NCI-H128 (cell line): Measurements from ENCODE around the gene TMEM213.

Experiments
- DNase-seq: peaks from one replicate; lab custom pipeline; 2025; ENCODE audit not compliant: unreplicated experiment; lab: John Stamatoyannopoulos, UW

The TMEM213 gene

DNA sequence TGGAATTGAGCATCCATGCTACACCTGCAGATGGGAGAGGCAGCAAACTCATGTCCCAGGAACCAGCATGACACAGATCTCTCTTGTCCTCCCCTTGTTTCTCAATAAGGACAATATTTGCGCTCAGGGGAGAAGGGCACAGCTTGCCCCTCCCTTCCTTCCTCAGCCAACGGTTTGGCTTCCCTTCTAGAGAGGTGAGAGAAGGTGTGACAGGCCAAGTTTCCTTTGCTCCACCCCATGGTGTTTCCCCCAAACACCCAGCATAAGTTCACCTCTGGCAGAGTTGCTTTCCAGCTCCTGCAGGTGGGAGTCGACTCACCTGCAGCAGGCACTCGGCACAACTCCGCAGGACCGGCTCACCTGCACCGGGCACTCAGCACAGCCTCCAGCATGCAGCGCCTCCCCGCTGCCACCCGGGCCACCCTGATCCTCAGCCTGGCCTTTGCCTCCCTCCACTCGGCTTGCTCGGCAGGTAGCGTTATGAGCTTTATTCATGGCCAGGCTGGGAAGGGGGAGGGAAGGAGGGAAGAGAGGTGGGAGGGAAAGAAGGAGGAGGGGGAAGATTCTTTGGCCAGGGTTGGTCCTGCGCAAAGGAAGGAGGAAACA is at the start of gene TMEM213, which contains the start of gene ATP6V0A4:
Gene TMEM213 (plus strand): TSS at position 280 of the 606 bp plus-strand sequence. CDS start 111 bp downstream, at position 391.
Gene ATP6V0A4 (minus strand): TSS at position 482 of the 606 bp plus-strand sequence. CDS start 26,949 bp downstream, outside the sequence.
- DNase-seq = no peak

DNA sequence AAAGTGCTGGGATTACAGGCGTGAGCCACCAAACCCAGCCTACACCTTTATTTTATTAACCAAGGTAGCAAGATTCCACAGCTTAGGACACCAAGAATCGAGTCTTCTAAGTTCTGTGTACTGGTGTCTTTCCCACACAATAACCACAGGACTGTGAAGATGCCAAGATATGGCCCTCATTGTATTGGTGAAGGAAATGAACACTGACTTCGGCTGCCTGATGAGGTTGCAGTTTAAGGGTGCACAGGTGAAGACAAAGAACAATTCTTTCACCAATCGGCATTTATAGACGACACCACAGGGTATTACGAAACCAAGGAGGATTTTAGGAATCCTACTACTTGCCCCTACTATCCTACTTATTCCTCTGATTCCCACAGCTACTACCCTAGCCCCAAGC is 49.1 kb upstream of the TMEM213 start:
- no peak for DNase-seq

DNA sequence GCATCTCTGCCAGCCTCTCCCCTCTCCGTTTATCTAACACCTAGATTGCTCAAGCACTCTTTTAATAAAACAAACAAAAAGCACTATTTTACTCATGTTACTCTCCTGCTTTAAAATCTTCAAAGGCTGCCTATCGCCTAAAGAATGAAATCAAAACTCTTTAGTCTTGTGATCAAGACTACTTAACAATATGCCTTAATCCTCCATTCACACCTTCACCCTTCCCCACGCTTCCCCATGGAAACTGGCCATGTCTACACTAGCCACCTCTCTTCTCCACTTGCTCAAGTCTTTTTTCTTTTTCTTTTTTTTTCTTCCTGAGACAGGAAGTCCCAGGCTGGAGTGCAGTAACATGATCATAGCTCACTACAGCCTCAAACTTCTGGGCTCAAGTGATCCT is 47.8 kb upstream of the TMEM213 start:
- no peak for DNase-seq

- no peak for DNase-seq
Observed at GRCh38 chr7:138750473-138750872, 47.3 kb upstream of the TMEM213 start.

DNA sequence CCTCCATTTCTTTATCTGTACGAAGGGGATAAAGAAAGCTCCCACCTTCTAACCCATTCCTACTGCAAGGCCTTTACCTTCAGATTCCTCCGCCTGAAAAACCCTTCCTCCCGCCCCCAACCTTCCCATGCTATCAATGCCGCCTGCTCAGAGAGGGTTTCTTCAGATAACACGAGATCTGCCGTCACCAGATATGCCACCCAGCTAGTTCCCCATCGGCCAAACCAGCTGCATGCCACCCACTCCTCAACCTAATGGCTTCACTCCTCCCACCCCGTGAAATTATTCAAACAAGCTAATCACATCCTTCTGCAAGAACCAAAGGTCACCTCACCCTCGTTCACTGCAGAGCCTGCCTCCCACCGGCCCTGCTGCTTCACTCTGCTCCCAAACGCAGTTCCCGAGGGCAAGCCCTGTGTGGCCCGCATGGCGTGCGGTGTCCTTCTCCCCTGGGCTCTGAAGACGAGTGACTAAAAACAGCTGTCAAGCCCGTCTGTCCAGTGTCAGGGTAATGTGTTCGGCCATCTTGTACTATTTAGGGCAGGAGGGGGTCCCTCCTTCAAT is 46.8 kb upstream of the TMEM213 start:
- DNase-seq = no peak

DNA sequence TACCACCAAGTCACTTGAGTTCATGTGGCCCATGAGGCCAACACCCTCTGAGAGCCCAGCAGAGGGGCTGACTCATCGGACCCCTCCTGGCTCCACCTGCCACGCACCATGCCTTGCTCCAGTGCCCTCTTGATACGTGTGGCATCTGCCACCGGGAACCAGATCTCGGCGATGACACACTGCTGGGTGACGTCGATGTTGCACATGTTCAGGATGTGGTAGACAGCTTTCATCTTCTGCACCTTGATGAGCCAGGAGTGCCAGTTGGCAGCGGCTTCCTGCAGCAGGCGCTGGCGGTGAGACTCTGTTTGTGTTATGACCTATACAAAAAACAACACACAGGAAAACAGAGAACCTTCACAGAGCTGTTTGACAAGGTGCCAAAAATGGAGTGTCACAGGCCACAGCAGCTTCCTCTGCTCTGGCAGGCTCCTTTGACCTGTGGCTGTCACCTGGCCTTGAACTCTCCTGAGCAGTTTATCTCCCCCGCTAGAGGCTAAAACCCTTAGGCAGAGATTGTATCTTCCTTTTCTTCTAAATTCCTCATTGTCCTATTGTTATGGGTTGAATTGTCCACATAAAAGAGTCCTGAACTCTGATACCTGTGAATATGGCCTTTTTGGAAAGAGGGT is 45.2 kb upstream of the TMEM213 start:
- no peak for DNase-seq

GRCh38 chr7:138753150-138753518 is 44.7 kb upstream of the TMEM213 start:
- DNase-seq = no peak

GRCh38 chr7:138753610-138754009 is 44.2 kb upstream of the TMEM213 start:
- DNase-seq = no peak

DNA sequence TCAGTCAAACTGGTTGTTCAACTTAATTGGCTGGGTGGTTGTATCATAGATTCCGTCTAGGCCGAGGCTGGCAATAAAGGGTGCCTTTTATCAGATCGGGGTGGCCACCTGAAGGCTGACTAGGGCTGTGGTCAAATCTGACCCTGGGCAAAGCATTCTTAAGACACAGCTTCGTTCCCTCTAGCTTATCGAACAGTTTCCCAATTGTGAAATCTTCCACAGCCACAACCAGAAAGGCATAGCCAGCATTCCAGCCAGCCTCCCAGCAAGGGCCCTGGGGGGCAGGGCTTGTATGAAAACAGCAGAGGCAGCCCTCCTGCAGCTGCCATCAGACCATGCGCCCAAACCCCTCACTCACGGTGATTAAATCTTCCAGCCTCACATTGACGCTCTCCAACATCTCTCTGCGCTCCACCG is 42.5 kb upstream of the TMEM213 start:
- no peak for DNase-seq

DNA sequence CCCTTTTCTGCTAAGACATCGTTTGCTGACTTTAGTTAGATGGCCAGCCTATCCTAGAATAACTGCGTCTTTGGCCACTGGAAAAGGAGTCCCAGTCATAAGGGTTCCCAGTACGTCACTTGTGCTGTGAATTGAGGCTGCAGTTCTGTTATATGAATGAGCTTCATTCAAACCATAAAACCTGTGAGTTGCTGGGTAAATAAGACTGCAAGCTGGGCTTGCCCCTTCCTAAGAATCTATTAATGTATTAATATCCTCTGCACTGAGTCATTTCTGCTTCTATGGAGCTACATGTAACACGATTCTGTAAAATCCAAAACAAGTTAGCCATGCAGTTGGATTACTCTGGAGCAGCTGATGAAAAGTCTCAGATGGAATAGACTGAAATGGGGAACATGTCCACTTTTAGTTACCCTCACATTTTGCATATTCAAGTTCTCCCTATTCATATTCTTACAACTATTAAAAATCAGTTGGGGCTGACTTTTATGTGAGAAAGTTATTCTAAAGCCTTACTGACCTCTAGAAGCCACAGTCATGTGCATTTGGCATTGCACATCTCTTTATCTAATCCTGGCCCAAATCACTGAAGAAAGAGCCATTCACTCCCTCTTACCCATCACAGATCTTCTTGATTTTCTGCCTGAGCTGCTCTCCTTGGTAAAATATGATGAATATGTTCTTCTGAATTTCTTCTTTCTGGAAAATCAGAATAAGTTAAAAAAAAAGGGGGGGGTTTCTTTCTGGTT is 41.8 kb upstream of the TMEM213 start:
- DNase-seq = no peak

DNA sequence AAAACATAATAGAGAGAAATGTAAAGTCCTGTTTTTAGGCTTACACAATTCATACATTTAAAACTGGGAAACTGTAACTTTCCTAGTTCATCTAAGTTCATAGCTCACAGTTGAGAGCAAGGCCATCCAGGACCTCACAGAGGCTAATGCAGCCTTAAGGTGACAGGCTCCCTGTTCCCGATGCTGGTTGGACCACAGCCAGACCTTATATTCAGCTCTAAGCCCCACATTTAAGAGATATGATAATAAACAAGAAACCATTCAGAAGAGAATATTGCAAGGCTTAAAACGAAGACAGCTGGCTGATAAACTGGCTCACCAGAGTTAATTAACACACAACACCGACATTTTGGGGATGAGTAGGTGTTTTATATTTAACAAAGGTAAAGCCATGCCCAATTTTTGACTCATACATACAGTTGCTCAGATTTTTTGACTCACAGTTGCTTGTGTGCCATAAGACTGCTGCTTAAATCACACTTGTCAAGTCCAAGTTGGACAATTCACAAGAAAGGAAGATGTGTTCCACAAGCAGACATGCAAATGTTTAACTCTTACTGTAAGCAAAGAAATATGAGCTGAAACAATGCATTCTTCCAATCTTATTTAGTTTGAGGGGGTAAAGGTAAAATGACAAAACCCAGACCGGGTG is 41.1 kb upstream of the TMEM213 start:
- DNase-seq = no peak

GRCh38 chr7:138768241-138768640 is 29.6 kb upstream of the TMEM213 start:
- DNase-seq = peak; percentile 16

- no peak for DNase-seq
Observed at GRCh38 chr7:138770904-138771303, 26.9 kb upstream of the TMEM213 start.

- no peak for DNase-seq
Observed at GRCh38 chr7:138773176-138773575, 24.6 kb upstream of the TMEM213 start.

GRCh38 chr7:138773817-138774216 is 24.0 kb upstream of the TMEM213 start:
- DNase-seq = no peak

DNA sequence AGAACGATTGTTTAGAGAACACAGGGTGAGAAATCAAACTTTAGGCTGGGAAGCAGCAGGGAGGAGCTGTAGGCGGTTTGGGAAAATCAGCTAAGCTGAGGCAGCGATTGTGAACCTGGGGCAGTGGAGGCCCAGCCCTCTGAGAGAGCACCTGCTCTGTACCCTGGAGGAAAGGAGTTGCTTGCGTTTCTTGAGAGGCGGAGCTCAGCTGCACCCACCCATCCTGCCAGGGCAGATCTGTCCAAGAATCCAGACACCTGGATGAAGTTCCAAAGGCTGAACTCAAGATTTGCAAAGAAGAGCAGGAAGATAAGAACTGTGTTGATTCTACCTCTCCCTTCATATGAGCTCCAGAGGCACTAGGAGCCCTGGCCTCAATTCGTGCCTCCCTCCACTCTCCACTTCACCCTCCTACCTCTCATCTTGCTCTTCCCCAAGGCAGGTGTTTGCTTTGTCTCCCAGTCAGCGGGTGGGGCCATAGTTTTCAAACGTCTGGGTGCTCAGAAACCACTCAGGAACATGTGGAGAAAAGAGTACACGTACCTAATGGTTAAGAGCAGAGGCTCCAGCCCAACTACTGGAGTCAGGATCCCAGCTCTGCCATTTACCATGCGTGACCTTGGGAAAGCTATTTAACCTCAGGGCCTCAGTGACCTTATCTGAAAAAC is 21.5 kb upstream of the TMEM213 start:
- peak; percentile 33 for DNase-seq

- DNase-seq = no peak
Observed at GRCh38 chr7:138781004-138781403, 16.8 kb upstream of the TMEM213 start.

DNA sequence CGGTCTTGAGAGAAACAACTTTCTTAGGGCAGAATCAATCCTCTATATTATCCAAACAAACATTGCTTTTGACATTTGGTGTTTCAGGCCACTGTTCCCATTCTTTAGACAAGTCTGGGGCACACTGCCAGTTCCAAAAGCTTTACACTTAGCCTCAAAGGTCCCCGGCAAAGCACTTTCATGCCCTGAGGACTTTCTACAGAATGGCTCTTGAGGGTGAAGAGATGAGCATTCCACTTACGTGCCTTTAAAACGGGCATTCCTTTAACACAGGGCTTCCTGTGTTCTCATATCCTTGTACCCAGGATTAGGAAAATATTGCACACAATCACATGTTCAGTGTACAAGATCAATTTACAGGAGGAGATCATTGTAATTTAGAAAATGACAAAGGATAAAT is 13.1 kb upstream of the TMEM213 start:
- no peak for DNase-seq

DNA sequence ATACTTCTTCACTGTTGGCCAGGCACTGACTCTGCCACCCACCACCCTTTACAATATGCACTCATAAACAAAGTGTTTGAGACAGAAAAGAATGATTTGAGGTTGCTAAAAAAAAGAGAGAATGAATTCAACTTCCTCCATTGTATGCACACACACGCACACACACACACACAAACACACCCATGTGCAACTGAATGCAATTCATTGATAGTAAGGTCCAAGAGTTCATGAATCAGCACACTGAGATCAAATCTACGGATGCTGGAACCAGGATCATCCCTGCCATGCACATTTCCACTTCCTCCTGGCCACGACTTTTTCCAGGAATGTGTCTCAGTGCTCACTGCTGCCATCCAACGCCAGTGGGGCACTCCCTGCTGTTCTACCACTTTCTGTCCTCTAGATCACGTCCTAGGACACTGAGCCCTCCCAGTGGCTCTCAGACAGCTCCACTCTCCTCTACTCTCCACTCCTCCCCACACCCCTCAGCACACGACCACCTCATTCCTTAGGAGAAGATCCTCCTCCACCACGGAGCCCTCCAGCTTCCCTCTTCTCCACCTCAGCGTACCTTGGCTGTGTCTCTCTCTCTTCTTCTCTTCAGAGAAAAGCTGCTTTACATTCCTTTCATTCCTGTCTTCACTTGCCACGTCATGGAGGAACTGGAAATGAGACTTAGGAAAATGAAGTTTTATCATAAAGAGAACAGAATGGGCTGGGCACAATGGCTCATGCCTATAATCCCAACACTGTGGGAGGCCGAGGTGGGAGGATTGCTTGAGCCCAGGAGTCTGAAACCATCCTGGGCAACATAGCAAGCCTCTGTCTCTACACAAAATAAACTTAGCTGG is 12.0 kb upstream of the TMEM213 start:
- DNase-seq = no peak
